ENCODE measurements around the gene ZNF286A.
"Not testable (repeated sequence)": the region's sequence is repeated elsewhere in the genome, so short reads cannot be mapped to it uniquely, and the experiment has no call there.

Gene ZNF286A

DNA sequence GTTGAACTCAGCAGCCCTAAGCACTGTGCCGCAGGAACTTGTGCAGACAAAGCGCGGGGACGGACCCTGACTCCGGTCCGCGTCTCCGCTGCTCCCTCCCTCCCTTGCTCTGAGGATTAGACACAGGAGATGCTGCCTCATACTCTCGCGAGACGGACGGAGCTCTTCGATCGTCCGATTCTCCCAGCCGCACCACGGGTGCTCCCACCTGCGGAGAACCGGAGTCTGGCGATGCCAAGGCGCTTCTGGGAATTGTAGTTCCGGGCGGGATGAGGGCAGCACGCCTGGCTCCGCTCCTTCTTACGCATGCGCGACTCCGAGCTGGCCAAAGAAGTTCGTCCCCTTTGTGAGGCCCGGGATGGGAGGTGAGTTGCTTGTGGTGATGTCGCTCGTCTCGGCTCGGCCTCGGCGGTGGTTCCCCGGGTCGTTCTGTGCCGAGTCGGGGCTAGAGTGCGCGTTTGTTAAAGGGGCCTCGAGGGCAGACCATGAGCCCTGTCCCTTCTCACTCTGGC is at the start of gene ZNF286A:
TSS of gene ZNF286A (plus strand) at position 340 of the 512 bp plus-strand sequence. CDS start 578 bp downstream, outside the sequence.
- DNase-seq: peak; percentile 100

DNA sequence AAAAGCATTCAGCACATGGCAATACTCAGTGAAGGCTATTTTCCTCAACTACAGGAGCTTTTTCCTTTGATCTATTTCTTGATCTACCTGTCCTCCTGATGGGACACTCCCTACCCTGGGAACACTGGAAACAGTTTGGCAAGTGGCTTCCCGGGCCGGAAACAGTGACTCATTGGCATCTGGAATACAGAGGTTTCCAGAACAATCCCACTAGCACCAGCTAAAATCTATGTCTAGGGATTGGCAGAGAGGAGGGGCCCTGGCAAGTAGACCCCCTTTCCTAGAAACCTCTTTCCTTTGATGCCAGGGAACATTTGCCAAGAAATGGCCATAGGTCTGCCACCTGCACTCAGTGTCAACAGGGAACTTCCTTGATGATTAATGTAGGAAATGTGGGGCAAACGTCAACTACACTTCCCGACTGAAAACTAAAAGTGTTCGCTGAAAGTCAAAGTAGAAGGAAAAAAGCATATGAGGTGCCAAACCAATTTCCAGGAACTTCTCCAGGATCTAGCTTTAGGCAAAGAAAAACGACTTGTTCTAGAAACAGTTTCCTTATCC is 49.6 kb upstream of the ZNF286A start:
- no peak for DNase-seq

DNA sequence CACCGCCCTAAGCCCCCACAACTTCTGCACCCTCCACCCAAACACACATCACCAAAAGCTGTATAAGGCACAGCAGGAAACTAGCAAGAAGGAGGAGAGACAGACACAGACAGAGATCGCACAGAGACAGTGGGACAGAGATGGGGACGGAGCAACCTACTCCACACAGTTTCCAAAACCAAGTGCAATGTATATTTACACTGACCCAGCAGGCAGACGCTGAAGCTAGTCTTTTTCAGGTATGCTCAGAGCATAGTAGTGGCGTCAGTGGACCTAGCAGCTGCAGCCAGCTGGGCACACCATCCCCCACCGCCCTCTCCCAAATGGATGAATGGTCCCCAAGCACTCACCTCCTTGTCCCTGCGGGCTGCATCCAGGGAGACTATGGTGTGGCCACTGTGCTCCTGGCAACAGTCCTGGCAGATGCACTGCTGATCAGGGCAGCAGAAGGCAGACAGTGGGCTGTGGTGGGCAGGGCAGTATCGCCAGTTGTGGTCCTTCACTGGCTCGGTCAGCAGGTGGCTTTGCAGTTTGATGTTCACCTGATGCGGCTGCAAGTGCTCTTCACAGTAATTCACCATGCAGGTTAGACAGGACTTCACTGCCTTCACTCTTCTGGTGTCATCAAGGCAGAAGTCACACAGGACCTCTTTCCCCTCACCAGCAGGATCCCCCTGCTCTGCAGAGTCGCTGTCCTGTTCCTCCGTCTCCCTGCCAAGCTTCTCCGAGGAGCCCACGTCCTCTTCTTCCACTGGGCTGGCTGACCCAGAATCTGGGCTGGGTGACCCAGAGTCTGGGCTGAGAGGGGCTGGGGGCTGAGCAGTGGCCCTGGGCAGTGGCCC is 48.6 kb upstream of the ZNF286A start:
- no peak for DNase-seq

DNA sequence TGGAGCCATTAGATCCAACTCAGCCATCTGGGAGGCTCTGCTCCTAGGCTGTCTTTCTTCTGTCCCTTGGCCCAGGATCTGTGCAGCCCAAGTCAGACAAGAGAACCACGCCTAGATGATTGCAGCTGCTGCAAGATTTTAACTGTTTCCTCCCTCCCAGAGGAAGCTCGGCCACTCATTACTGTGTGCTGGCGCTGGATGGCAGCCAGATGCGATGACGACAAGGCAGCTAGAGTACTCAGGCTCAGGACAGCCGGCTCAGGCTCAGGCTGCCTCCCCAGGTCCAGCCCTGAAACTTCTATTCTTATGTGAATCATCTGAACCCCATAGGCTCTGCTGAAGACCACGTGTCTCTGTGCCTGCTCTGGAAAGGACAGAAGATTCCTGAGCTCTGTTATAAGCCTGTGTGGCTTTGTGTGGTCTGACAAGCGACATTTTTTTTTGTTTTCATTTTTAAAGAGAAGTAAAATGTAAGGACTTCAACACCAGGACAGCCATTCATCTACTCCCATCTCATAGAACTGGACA is 47.9 kb upstream of the ZNF286A start:
- peak; percentile 80 for DNase-seq

DNA sequence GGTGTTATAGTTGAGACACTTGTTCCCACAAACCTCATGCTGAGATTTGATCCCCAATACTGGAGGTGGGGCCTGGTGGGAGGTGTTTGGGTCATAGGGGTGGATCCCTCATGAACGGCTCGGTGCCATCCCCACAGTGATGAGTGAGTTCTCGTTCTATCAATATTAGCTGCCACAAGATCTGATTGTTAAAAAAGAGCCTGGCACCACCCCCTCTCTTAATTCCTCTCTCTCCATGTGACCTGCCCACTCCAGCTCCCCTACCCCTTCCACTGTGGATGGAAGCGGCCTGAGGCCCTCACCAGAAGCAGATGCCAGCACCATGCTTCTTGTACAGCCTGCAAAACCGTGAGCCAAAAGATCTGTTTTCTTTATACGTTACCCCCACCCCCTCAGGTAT is 46.6 kb upstream of the ZNF286A start:
- DNase-seq: no peak

DNA sequence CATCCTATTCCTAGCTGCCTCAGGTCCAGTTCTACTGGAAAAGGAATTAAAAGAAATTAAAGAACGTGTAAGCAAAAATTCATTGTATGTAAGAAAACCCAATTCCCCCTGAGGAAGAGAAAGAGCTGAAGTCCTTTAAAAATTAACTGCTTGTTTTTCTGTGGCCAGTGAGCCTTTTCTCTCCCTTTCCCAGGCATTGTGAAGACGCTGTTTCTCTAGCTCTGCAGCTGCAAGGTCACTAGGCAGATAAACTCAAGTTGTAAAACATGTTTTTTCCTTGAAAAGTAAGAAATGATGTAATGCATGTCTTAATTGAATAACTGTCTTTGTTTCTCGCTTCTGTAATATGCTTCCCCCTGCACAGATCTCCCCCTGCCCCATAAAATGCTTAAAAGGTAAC is 45.2 kb upstream of the ZNF286A start:
- not testable (repeated sequence) for DNase-seq

DNA sequence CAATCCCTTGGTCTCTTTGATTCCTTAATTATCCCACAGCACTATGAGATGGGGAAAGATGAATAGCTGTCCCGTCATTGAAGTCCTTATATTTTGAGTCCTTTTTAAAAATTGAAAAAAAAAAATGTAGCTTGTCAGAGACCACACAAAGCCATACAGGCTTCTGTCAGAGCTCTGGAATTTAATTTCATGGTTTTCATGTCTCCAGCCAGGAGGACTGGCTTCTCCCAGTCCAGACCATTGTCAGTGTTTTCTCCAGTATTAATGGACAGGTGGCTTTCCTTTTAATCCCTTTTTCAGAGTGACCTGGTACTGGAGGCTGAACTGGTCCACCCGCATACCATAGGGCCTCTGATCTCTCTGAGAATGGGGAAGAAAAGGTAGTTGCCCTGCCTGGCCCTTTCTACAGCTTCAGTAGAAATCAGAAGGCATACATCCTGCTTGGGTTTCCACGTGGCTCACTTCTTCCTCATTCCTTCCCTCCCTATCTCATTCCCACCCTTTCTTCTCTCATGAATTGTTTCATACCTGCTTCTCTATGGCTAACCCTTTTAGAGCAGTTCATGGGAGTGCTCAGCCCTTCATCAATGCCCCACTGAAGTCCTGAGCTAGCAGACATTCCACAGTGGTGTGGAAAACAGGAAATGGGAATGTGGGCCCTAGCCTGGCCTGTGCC is 44.5 kb upstream of the ZNF286A start:
- peak; percentile 31 for DNase-seq

DNA sequence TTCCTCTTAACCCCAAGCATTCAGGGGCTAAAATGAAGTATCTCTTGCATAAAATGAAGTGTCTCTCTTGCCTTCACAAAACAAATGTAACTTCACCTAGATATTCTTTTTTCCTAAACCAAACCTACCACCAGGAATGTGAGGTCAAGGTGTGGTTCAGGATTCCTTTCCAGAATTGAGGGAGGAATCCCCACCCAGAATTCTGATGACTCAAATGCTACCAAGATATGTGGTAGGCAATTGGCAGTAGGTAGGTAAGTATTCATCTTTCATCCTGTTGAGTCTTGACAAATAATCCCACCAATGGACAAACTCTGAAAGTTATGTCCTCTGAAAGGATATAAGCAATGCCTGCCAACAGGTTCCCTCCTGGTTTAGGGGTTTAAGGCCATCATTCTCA is 41.7 kb upstream of the ZNF286A start:
- no peak for DNase-seq

DNA sequence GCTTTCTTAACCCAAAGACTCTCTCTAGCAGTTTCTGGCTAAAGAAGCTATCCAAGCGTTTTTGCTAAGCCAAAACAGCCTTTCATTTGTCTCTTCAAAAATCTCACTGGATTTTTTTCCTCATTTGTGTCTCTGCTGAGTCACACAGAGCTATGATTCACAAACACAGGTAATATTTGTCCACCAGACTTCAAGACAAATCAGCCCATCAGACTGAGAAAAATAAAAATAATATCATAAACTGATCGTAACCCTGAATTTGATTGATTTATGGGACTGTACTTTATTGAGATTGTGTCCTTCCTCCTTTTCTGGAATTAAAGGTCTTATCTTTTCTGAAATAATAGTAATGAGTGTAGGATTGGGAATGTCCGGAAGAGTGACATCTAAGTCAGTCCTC is 41.3 kb upstream of the ZNF286A start:
- no peak for DNase-seq

DNA sequence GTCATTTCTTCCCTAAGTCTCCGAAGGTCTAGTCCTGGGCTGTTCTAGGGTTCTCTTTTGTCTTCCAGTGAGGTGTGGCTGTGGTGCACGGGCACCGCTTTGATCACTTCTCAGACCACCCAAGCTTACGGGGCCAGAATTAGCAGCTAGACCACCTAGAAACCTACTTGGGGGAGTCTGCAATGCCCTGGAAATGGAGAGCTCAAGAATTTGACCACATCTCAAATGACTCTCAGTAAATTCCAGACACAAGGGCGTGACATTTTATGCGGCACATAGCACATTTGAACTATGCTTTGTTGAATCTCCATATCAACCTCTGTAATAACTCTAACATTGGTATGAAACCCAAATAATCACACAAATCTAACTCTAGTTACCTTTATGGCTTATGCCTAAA is 40.3 kb upstream of the ZNF286A start:
- DNase-seq: no peak

DNA sequence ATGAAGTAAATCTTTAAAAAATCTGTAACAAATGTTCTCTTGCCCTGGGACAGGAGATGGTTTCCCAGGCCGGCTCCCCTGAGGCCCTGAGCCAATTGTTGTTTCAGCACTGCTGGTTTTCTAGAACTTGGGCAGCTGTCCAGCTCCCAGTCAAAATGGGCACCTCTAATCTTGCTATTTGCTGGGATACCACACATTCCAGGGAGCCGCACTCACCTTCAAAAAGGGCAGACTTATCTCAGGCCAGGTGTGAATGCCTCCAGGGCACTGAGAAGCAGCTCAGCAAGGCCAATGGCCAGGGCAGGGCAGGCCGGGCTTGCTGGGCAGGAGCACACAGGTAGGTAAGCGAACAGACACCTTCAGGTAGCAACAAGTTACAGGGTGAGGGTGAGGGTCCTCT is 39.9 kb upstream of the ZNF286A start:
- DNase-seq: no peak

DNA sequence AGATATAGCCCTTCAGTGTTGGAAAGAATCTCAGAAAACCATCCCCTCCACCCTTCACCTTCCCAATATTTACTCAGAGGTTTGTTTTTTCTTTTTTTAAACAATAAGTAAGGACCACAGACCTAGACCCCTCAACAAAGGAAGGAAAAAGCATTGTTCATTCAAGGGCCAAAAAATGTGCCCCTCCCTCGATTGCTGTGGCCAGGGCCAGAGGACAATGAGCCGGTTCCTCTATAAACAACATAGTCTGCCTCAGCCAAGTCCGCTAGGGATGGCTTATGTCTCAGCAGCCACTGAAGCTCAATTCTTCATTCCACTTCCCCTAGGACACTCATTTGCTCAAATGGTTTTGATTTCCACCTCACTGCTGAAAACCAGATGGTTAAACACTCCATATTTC is 39.5 kb upstream of the ZNF286A start:
- DNase-seq: no peak

DNA sequence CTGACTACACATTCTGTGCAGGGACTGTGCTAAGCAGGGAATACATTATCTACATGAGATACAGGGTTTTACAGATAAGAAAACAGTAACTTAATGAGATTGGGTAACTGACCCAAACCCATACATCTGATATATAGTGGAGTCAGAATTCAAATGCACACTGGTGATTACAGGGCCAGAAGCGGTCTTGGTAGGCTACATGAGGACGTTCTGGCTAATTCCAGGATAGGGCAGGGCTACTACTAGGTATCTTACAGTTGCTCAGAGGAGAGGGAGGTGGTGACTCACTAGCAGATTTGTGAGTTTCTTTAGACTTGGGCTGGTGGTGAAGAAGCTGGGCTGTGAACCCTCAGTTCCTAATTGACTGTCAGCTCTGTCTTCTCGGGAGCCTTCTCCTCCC is 36.9 kb upstream of the ZNF286A start:
- DNase-seq: no peak

DNA sequence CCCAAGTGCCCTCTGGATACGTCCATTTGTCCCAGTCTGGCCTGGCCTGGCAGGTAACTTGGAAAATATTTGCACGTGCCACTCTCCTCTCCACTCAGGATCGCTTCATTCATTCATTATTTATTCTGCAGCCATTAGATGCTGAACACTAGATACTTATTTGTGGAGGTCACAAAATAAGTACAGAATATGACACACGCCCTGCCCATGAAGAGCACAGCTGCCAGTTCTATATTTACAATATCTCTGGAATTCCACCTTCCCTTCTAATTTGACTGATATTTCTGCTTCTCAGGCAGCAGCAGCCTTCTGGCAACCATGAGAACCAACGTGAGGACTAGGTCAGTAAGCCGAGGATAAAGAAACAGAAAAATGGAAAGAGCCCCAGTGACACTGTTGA is 36.4 kb upstream of the ZNF286A start:
- no peak for DNase-seq

DNA sequence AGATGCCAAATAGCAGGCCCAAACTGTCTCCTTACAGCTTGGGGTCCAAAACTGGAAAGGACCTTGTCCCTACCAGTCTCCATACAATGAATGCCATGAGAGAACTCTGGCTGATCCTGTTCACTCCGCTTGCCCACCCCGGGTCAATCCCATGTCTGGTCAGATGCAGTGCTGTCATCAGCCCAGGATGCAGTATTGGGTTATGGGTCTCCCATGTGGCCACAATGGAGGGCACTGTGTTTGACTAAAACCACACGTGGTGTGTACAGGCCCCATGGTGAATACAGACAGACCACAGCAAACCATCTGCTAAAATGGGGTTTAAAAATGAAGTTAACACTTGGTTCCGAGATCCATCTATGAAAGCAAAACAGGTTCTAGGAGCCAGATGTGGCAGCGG is 35.9 kb upstream of the ZNF286A start:
- no peak for DNase-seq

DNA sequence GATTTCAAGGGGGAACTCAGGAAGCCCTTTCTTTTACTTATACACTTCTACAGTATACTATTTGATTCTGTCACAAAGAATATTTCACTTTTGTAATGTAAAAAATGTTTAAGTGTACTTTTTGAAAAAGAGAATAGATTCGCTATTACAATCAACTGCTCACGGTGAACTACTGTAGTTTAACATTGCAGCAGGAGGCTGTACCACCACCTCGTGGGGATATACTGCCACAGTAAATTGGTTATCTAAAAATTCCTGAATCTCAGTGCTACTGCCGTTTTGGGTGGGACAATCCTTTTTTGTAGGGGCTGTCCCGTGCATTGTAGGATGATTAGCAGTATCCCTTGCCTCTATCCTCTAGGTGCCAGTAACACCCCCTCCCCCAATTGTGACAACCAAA is 30.0 kb upstream of the ZNF286A start:
- not testable (repeated sequence) for DNase-seq

DNA sequence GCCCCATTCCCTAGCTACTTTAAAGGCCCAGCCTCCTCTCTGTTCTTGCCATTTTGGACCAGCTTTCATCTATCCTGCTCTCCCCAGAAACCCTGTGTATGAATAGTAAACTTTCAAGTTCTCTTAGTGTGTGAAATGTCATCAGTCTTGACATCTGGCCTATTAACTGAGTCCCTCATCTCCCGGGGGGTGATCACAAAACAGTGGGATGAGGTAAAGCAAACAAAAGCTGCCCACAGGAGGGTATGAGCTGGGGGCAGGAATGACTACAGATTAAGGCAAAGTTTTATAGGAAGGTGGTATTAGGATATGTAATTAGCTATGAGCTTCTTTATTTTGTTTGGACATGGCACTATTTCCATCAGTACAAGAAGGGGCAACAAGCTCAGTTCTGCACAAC is 24.9 kb upstream of the ZNF286A start:
- DNase-seq: not testable (repeated sequence)

DNA sequence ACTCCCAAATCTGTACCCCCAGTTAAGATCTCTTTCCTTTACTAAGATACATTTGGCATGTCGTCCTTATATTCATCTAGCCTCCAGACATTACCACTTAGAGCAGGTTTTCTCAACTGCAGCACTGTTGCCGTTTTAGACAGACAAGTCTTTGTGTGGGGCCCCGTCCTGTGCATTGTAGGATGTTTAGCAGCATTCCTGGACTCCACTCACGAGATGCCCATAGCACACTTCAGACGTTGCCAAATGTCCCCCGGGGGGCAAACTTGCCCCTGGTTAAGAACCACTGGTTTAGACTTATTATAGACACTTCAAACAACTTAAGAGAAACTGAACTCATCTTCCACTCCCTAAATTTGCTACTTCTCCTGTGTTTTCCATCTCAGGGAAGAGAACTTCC is 23.6 kb upstream of the ZNF286A start:
- DNase-seq: not testable (repeated sequence)

DNA sequence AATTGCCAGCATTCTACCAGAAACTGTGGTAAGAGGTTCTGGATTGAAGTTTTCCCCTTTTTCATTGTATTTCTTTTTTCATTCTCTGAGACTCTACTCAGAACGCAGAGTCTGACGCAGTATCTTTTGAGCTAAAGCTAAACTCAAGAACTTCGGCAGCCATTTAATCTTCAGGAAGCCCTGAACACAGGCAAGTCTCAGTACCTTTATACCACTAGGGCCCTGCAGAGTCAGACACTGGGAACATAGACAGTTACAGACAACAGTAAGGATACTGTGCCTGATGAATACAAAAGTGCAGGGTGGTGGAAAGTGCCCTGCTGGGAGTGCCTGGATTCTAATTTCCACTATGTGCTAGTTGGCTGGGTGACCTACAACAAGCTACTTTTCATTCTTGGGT is 16.4 kb upstream of the ZNF286A start:
- not testable (repeated sequence) for DNase-seq

DNA sequence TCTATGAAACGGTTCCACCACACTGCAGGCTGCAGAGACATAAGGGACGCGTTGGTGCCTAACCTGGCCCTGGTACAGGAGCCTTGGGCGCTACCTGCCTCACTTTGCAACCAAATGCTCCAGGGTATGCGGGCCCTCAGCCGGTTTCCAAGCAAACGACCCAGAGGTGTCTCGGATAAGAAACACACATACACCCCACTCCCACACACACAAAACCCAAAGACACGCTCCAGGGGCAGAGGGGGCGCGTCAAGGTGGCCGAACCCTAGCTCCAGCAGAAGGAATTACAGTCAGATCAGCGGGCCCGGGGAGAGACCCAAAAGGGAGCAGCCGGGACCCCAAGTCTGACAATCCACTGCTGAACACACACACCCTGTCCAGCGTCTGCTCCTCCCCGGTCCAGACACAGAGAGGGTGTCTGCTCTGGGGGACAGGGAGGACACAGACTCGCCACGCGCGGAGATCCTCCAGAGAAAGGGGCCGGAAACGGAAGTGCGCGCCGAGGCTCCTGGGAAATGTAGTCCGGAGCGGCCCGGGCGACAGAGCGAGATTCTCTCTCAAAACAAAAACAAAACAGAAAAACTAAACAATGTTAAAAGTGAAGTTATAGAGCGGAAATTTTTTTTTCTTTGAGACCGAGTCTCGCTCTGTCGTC is 15.6 kb upstream of the ZNF286A start, which contains the start of gene TRIM16:
TSS of gene TRIM16 (minus strand) at position 488 of the 655 bp plus-strand sequence. CDS start 32,702 bp downstream, outside the sequence.
- DNase-seq: peak; percentile 80

DNA sequence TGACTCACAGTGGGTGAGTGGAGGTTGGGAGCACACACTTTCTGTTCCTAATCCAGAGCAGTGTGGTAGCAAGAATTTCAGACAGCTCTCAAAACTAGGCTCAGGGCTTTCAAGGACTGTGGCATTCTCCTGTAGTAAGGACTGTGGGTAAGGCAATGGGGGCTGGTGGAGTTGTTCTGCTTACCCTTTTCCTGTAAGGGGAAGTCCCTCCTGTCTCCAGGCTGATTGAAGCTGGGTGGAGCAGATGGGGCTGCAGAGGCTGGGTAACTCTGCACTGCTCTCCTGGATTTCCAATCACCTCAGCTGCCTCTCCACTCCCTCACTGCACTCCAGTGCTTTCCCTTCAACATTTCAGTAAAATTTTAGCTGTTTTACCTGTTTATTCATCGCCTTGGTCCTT is 12.1 kb upstream of the ZNF286A start:
- not testable (repeated sequence) for DNase-seq

DNA sequence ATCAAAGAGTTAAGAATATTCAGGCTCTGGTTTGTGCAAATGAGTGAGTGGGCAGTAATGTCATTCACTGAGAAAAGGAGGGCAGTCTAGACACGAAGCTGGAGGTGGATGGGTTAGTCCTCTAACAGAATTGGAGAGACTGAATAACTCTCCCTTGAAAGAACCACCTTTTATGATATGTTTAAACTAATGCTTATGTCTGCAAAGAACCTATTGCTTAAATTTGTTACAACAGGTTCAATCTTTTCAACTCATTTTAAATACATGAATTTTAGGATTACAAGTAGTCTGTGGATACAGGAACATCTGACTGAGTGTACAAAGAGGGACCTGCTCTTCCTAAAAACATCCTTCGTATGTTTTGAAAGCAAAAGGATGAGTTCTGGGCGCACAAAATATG is 585 bp upstream of the ZNF286A start:
- not testable (repeated sequence) for DNase-seq

DNA sequence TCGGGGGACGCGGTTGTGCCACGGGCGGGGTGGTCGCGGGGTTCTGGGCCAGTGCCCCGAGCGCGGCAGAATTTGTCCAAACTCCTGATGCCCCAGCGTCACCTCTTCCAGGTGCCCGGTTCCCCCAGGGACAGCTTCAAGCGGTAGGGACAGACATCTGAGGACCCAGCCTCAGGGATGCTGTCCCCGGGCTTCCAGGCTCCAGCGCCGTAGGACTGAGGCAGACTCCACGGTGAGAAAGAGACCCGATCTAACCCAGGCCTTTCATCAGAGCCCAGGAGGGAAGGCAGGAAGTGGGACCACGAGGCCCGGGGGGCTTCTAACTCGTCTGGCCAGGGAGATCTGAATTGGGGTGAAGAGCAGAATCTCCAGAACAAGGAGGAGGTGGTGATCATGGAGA is 385 bp downstream of the ZNF286A start:
- not testable (repeated sequence) for DNase-seq

All from NCI-H82 (cell line).